Brain pericyte (primary cell): ENCODE data around the gene IL6ST.
"Not testable (repeated sequence)": the region's sequence is repeated elsewhere in the genome, so short reads cannot be mapped to it uniquely, and the experiment has no call there.

Experiments
- DNase-seq: peaks from one replicate; pipeline ENCODE4 v3.0.0-alpha.2; 2012; ENCODE audit warnings: low read depth, low spot score

IL6ST gene

GRCh38 chr5:55994495-55994997 lies at the start of gene IL6ST:
Gene IL6ST, minus strand, starts transcription at chr5:55994963. Its CDS starts 18,685 bp downstream, at chr5:55976278.
- DNase-seq, result no peak

GRCh38 chr5:56039985-56040384 lies 45.2 kb upstream of the IL6ST start:
- DNase-seq, result no peak

- DNase-seq, result not testable (repeated sequence)
Observed at GRCh38 chr5:56038206-56038605, 43.4 kb upstream of the IL6ST start.

GRCh38 chr5:56037531-56038010 lies 42.8 kb upstream of the IL6ST start:
- no peak for DNase-seq

- not testable (repeated sequence) for DNase-seq
Observed at GRCh38 chr5:56035394-56035793, 40.6 kb upstream of the IL6ST start.

GRCh38 chr5:56029871-56030630 lies 35.3 kb upstream of the IL6ST start:
- not testable (repeated sequence) for DNase-seq

GRCh38 chr5:56029457-56029856 lies 34.7 kb upstream of the IL6ST start:
- DNase-seq, result no peak

- DNase-seq, result no peak
Observed at GRCh38 chr5:56028708-56029107, 33.9 kb upstream of the IL6ST start.

GRCh38 chr5:56026863-56027300 lies 32.1 kb upstream of the IL6ST start:
- DNase-seq, result no peak

- DNase-seq, result no peak
Observed at GRCh38 chr5:56025151-56025885, 30.6 kb upstream of the IL6ST start.

GRCh38 chr5:56024810-56025150 lies 30.0 kb upstream of the IL6ST start:
- no peak for DNase-seq

GRCh38 chr5:56023296-56023695 lies 28.5 kb upstream of the IL6ST start:
- no peak for DNase-seq

GRCh38 chr5:56019306-56020272 lies 24.8 kb upstream of the IL6ST start:
- no peak for DNase-seq

- no peak for DNase-seq
Observed at GRCh38 chr5:56018832-56019231, 24.1 kb upstream of the IL6ST start.

GRCh38 chr5:56014701-56015100 lies 19.9 kb upstream of the IL6ST start:
- not testable (repeated sequence) for DNase-seq

- not testable (repeated sequence) for DNase-seq
Observed at GRCh38 chr5:56013939-56014338, 19.2 kb upstream of the IL6ST start.

GRCh38 chr5:56012281-56012963 lies 17.7 kb upstream of the IL6ST start:
- DNase-seq, result no peak

GRCh38 chr5:56011835-56012234 lies 17.1 kb upstream of the IL6ST start:
- DNase-seq, result no peak

- no peak for DNase-seq
Observed at GRCh38 chr5:56010431-56010830, 15.7 kb upstream of the IL6ST start.

GRCh38 chr5:56006600-56006999 lies 11.8 kb upstream of the IL6ST start:
- DNase-seq, result no peak

GRCh38 chr5:56006094-56006493 lies 11.3 kb upstream of the IL6ST start:
- DNase-seq, result no peak
